GM19239 (cell line): Measurements from ENCODE around the gene ZNF462.
"Not testable (repeated sequence)": the region's sequence is repeated elsewhere in the genome, so short reads cannot be mapped to it uniquely, and the experiment has no call there.

Experiments used
- DNase-seq: peaks from one replicate; pipeline ENCODE4 v3.0.0; 2011; ENCODE audit warnings: low spot score; ENCODE audit not compliant: insufficient read length
- FAIRE-seq: peaks from 2 replicates; lab custom pipeline; 2011; peaks lifted over from hg19 to GRCh38; lab: Jason Lieb, UNC

Gene ZNF462

DNA sequence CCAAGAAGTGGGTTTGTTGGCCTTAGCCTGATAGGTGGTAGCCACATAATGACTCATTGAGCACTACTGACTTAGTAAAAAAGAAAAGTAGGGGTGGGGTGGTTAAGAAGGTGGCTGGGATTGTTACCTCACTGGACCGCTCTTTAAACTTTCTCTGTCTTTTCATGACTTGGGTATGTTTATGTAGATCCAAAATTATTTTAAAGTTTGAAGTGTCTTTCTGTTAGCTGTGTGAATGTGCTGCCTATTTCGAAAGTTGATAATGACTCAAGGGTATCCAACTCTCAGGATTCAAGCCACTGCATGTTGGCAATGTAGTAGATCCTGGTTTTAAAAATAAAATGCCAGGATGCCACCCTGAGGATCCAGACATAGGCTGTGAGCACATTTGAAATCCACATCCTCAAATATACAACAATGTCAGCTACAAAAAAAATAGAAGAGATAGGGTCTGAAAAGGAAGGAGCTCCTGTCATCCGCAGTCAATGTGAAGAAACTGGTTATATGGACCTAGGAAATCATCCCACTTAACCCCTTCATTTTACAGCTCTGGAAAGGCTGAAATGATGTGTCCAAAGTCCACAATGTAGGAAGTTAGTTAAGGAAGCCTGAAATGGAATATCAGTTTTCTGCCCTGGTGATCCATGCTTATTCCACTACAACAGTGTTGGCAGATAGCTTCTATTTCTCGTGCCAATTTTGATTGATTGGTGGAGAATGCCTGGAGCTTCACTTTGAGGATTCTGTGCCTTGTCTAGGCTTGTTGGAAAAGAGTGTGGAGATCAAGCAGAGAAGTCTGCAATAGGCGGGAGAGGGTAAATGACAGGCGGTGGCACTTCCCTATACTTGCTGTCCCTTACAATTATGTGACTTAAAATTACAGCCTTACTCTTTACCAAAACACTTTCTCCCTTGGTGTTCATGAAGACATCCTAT lies 23.4 kb downstream of the ZNF462 start:
- FAIRE-seq = no peak
- DNase-seq = no peak

DNA sequence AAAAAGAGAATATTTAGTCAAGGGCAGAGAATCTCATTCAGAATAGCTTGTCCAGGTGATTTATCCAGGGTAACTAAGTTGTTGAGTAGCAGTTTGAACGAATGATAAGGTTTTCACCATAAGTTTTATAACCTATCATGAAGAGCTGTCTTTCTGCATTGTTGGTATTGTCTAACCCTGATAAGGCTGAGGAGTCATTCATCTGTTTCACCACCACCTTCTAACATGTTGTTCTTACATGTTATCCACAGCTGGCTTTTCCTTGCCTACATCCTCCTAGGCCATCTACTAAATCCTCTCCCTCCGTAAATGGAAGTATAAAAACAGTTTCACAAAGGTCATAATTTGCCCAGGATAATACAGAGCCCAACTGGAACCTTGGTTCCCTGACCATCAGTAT lies 24.1 kb downstream of the ZNF462 start:
- FAIRE-seq = no peak
- no peak for DNase-seq

DNA sequence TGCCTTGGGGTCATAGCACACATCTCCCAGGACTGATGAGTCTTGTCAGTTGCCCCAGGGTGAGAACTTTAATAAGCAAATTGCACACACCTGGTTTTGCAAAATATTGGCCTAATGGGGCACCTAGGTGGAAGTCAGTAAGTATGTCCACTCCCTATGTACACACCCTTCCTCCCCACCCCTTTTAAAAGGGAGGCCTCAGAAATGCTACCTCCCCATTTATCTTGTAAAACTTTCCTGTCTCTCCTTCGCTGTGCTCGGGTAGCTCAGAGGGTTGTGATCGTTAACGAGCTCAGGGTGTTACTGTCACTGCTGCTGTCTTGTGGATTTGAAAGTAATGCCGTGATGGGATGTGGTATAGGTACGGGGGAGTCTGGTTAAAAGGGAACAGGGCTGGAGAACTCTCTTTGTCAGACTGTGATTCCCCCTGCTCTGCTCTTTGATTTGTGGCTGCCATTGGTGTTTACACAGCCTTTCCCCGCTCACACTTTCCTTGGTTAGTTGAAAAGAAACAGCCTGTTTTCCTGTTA lies 26.2 kb downstream of the ZNF462 start:
- DNase-seq (no peak), FAIRE-seq (no peak)

DNA sequence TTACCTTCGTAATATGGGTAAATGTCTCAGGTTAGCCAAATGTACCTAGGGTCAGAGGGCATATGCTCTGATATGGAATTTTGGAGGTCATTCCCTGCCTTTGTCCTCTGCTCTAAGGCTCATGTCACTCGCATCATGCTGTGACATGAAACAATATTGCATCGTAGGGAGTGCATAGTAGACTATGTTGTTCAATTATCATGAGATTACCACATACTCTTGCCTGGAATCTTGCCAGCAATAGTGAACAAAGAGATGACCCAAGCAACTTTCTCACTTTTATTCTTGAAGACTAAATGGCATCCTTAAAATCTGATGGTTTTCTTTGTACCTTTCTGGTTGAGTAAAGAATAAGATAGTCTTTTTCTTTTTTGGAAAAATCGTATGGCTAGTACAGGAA lies 27.6 kb downstream of the ZNF462 start:
- FAIRE-seq (no peak), DNase-seq (no peak)

DNA sequence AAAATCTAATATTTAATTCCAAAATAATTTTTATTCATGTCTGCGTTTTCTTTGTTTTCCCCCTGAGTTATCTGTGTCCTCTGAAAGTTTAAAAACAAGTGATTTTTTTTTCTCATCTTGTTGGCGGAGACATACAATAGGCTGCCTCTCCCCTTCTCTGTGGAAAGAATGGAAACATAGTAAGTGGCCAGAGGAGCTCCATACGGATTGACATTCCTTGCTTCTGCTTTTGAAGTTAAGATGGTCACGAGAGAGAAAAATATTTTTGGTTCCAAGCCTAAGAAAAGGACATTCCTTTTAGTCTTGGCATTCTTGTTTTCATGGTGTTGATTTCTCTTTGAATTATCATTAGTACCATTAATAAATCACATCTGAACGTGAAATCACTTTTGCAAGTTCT lies 28.3 kb downstream of the ZNF462 start:
- FAIRE-seq = no peak
- DNase-seq = no peak

DNA sequence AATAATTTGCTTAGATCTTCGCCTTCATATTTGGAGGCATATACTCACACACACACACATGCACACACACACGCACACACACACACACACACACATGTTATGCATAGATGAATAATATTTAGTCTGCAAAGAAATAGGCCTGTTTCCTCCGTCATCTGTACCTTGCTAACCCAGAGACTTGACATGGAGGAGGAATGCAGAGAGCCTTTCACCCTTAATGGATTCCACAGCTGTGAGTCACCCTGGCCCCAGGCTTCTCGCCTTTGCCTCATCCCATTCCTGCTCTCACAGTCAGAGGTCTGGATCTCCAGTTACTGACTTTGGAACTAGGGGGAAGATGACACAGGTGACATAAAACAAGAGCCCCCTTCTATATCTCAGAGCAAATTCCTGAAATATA lies 29.7 kb downstream of the ZNF462 start:
- FAIRE-seq = no peak
- DNase-seq = no peak

DNA sequence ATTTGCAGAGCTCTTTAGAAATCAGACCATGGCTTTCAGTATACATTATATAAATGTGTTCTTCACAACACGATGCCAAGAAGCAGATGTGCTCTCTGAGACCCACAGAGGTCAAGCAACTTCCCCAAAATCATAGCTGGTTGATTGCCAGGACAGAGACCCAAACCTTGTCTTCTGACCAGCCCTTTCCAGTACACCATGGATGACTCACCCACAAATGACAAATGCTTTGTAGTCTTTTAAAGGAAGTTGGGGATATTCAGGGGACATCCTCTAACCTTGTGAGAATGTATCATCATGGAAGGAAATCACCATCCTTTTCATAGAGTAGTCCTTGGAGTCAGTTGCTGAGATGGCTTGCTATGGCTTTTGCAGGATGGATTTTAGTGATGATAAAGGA lies 30.1 kb downstream of the ZNF462 start:
- no peak for DNase-seq
- FAIRE-seq = no peak

DNA sequence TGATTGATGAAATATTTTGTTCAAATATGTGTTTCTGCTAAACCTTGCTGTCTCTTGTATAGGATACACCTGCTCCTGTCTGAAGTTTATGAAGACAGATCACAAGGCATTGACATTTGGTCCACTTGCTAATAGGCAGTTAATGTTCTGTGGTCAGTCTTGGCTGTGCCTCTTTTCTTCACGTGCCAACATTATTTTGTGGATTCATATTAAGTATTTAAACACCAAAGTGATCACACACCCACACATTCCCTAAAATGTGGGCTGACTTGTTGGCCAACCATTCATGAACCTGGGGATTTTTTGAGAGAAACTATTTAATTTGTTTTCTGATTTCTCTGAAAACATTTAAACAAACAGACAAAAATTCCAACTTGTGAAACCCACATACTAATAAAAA lies 33.7 kb downstream of the ZNF462 start:
- FAIRE-seq (no peak), DNase-seq (no peak)

DNA sequence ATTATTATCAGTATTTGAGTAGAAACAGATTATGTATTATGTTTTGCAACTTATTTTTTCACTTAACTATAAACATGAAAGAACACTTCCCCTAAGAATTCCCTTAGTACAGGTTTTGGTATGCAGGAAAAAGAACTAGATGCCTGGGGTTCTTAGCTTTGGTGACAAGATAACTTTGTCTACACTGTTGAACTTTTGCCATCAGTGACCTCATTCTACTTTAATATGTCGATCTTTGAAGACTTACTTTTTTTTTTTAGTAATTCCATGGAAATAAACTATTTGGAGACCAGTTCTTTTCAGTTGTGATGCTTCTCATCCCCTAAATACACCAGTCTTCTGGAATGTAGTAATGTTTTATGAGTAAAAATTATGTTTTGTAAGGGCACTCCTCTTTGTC lies 34.3 kb downstream of the ZNF462 start:
- DNase-seq (no peak), FAIRE-seq (no peak)

DNA sequence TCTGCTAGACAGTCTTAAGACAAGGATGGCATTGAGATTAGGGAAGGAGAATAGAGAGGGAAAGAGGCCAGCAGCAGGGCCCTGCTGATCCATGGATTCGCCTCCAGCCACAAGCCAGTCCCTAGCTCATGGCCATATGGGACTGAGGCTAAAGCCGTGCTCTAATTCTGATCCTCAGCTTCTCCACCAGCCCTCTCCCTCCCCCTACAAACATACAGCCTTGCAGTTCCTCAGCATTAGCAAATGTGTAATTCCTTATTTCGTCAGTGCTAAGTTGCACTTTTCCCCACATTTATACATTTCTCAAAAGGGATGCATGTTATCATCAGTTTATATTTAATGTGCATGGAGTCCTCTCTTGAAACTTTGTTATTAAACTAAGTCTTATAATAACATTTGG lies 34.8 kb downstream of the ZNF462 start:
- FAIRE-seq = no peak
- no peak for DNase-seq

DNA sequence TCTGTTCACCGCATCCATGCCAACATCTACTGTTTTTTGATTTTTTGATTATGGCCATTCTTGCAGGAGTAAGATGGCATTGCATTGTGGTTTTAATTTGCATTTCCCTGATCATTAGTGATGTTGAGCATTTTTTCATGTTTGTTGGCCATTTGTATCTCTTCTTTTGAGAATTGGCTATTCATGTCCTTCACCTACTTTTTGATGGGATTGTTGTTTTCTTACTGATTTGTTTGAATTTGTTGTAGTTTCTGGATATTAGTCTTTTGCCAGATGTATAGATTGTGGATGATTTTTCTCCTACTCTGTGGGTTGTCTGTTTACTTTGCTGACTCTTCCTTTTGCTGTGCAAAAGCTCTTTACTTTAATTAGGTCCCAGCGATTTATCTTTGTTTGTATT lies 37.6 kb downstream of the ZNF462 start:
- not testable (repeated sequence) for FAIRE-seq, DNase-seq

DNA sequence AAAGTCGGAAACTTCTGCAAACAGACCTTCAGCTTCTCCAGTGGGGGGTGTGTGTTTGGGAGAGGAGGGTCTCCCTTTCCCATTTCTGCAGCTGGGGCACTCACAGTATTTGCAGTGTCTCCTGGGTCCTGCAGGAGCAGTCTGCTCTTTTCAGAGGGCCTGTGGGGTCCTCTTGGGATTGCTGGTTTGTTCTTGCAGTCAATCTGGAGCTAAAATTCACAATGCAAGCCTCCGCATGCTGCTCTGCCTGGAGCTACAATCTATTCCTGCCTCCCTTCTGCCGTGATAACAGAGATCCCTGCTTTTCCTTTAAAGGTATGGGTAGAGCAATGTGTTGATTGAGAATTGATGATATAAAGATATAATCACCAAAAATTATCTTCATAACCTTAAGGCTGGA lies 43.2 kb downstream of the ZNF462 start:
- FAIRE-seq = no peak
- no peak for DNase-seq

DNA sequence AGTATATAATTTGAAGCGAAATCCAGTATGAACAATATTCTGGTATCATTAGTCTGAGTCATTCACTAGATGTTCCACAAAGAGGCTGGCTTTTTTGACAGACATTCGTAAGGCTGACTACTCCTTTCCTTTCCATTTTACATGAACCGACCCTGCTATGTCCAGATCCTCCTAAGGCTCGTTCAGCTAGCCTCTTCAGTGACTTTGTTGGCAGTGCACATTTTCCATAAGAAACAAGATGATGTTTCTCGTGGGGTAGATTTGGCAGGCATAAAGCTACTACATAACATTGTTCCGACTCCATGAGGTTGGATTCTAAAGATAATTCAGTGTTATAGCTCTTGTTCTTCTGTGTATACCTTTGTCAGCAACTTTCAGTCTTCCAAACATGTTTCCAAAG lies 49.0 kb downstream of the ZNF462 start:
- no peak for DNase-seq
- no peak for FAIRE-seq

DNA sequence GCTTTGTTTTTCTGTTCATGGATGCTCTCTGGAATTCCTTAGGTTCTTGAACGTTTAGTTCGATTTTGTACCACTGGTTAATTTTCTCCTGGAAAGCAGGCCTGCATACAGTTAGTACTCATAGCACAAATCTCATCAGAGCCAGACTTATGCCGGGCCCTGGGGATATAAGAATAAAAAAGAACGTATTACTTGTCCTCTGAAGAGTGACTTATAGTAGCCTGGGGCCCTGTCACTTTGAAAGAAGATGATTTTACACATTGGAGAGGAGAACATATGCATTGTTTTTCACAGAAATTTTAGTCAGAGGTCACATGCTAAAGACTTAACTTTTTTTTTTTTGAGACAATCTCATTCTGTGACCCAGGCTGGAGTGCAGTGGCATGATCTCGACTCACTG lies 50.3 kb downstream of the ZNF462 start:
- DNase-seq = no peak
- no peak for FAIRE-seq

DNA sequence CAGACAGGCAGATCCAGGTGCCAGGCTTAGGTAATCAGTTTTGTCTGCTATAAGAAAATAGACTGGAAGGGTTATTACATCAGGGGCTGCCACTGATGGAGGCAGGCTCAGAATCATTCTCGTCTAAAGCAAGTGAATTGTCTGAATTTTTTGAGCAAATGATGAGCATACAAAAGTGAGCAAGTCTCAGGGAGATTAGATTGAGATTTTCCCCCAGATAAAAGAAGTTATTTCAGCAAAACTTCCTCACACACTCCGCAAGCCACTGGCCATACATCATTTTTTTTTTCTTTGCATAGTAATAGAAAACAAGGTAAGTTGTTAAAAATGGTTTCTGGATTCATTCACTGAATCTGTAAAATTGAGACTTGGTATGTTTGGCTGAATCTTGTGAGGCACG lies 52.9 kb downstream of the ZNF462 start:
- DNase-seq (no peak), FAIRE-seq (no peak)

DNA sequence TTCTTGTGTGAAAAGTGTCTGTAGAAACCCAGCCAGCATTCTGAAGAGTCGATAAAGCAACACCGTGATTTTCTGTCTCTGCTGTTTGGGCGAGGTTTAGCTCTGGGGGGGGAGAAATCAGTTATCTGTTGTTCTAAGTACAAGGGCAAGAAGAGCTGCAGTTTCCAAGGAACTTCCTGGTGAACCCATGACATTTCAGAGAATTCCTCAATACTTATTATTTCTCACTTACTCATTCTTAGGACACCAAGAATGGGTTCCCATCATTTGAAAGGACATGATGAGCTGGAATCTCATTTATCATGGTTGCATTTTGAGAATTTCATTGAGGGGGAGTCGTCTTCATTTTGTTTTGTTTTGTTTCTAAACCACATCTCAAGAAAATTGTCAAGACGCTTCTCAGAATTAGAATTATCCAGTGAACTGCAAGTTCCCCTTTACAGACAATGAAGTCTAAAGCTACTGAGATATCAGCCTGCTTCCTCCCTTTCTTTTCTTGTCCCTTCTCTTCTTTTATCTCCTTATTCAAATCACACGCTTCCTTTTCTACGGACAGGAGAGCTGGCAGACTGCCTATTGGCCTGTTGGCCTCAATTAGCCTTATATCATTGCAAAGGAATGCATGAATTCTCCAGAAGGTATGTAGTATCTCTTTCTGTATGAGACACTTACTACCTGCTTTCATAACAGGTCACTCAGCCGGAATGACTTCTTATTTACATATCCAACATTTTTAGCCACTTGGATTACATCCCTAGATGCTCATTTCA lies 53.7 kb downstream of the ZNF462 start:
- FAIRE-seq = no peak
- DNase-seq = no peak

DNA sequence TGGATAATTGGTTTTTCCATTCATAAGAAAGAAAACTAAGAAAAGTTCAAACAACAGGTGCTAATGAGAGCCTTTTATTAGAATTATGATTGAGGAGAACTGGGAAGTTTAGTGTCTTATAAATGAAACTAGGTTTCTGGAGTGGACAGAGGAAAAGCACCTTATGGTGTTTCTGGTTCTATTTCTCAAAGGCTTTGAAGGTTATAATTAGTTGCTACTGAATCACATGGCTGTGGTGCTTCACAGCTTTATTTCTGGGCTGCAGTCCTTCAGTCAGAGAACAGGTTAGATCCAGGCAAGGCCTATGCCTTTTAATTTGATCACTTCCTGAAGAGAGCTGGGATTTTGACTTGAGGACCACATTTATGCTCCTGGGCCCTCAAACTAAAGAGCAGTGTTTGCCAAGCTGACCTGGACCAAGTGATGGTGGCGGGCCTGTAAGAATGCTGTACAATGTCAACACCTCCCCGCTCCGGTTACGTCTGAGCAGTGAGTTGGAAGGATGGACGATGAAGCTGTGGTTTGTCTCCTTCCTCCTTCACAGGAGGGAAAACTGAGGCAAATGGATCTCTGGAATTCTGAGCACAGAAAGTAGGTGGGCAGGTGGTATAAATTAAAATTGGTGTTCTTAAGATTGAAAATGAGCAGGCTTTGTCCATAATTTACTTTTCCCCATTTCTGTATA lies 56.0 kb downstream of the ZNF462 start:
- FAIRE-seq = no peak
- DNase-seq = no peak

DNA sequence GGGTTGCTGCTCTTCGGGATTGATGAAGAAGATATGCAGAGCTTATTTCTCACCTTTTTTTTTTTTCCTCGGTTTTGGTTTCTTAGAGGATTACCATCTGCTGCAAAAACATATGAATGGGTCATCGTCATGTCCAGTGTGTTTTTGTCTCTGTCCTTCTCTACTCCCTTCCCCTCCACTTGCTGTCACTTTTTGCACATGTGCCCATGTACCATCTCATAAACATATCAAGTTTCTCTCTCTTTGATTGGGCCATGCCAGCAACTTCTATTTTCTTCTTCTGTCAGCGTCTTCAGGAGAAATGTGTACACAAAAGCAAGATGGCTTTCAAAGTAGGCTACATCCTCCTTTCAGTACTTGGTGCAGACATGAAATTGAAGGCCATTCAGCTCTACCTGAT lies 57.1 kb downstream of the ZNF462 start:
- DNase-seq (no peak), FAIRE-seq (no peak)

DNA sequence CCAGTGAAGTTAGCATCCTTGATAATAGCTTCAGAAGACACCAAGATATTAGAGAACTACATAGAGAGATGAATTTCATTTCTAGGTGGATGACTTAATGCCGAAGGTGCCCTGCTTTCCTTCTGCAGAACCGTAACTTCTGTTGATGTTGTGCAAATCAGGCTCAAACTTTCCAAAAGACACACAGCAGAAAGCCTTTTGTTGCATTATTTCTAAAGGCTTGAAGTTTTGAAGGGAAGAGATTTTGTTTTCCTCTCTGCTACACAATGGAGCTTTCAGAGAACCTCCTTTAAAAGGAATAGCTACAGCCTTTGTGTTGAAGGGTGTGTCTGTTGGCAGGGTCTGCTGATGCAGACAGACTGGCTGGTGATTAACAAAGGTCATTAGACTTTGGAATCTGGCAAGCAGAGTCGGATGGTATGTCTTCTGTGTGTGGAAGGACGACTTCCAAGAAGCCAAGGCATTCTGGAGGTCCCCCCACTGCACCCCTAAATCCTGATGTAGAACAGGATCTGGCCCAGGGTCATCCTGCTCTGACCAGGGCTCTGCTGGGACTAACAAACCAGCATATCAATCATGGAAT lies 57.8 kb downstream of the ZNF462 start:
- FAIRE-seq (no peak), DNase-seq (no peak)

DNA sequence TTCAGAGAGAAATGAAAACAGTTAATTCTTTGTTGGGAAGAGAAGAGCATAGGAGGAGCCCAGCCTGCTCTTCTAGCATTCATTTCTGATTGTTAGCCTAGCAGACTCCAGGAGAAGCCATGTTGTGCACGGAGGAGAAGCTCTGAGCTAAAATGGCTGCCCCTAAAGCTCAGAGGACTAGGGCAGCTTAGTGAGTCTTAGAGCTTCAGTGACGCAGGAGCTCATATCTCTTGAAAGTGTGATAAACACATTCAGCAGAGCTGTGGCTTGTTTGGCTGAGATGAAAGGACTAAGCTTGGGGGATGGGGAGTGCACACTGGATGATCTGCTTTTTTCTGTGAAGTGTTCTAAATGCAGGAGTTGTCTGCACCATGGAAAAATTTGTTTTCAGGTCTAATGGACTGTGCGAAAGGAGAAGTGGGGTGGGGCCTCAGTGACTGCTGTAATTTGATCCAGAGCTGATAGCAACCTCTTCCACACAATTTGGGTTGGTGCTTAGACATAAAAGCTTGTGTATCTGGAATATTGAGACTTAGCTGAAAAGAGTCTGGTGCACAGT lies 58.5 kb downstream of the ZNF462 start:
- FAIRE-seq (no peak), DNase-seq (no peak)
